ENCODE data around the gene CDK6.
A peak's percentile ranks its signal among the peaks of the same experiment; 100 is the strongest.
"Not testable (repeated sequence)": the region's sequence is repeated elsewhere in the genome, so short reads cannot be mapped to it uniquely, and the experiment has no call there.

The CDK6 gene

GRCh38 chr7:92757311-92757910, 79.0 kb downstream of the CDK6 start:
- not testable (repeated sequence) for DNase-seq

- no peak for DNase-seq
These were observed 80.7 kb downstream of the CDK6 start for GRCh38 chr7:92755680-92756079.

- DNase-seq, result peak; percentile 53
These were observed 81.3 kb downstream of the CDK6 start for GRCh38 chr7:92754919-92755581.

DNA sequence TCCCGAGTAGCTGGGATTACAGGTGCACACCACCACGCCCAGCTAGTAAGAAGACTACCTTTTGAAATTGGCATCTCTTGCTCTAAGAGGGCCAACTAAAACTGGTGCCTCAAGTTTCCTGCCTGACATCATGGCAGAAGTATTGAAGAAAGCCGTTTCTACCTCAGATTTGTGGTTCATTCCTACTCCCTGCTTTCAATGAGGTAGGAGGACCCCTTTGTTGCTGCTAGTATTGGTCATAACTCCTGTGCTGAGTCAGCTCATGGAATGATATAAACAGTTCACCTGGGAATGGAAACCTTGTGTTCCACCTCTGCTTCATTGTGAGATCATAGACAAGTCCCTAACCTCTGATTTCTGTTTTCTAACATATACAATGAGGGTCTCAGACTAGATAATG, 82.8 kb downstream of the CDK6 start:
- no peak for DNase-seq

GRCh38 chr7:92751902-92752901, 84.2 kb downstream of the CDK6 start:
- DNase-seq, result no peak

GRCh38 chr7:92750946-92751345, 85.4 kb downstream of the CDK6 start:
- DNase-seq, result no peak

GRCh38 chr7:92750447-92750839, 85.9 kb downstream of the CDK6 start:
- no peak for DNase-seq

DNA sequence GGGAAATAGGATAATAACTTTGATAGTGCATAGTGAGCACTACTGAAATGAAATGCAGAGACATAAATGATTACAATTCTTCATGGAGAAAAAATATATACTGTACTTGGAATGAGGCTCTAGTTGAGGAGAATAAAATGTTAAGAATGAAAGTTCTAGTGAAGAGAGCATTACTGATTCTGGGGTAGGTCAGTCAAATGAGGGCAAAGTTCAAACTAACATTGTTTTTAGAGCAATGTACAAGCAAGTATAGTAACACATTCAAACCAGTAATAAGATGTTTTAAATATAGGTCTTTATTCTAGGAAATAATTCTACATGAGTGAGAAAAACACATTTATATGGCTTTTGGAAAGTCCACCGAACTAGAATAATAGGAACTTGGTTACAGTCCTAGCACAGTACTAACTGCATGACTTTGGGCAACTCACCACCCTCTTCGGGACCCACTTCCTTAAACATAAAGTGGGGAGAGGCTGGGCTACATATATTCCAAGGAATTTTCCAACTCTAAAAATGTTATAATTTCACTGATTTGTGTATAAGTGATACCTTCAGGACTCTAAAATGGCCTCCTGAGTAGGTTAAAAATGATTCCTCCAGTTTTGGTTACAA, 86.4 kb downstream of the CDK6 start:
- no peak for DNase-seq

GRCh38 chr7:92749327-92749755, 87.0 kb downstream of the CDK6 start:
- DNase-seq, result no peak

- DNase-seq, result no peak
These were observed 87.9 kb downstream of the CDK6 start for GRCh38 chr7:92748495-92748894.

GRCh38 chr7:92747041-92747835, 89.1 kb downstream of the CDK6 start:
- no peak for DNase-seq

DNA sequence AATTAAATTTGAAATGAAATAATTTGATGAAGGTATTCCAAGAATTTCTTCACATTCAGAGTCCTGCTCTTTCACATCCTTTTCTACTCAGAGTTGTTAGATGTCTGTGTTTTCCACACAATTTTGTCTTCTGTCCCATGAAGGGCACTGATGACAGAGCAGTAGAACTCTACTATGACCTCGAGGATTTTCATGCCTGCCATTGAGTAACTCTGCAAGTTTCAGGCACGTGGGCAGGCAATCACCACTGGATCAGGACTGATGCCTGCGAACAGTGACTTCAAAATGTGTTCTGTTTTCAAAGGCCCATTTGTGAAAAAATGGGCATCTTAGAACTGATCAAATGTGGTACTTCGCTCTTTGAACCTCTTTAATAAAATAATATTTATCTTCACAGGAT, 91.1 kb downstream of the CDK6 start:
- no peak for DNase-seq

GRCh38 chr7:92744180-92744579, 92.2 kb downstream of the CDK6 start:
- not testable (repeated sequence) for DNase-seq

DNA sequence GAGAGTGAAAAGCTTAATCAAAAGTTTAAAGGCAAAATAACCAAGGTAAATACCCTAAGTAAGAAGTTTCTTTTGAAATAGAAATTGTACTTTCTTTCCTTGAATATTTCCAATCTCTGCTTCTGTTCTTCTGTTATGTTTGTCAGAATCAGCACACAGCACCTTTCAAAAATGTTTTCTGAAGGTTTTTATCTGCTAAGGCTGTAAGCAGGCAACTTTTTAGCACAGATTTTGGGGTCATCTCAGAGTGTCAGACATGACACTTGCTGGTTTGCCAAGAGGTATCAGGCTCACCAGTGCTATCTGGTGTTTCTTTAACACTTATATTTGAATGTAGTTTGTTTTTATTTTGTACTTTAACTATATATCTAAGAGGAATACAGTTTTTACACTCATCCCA, 94.2 kb downstream of the CDK6 start:
- no peak for DNase-seq

- DNase-seq, result no peak
These were observed 95.7 kb downstream of the CDK6 start for GRCh38 chr7:92740700-92741126.

- DNase-seq, result no peak
These were observed 96.2 kb downstream of the CDK6 start for GRCh38 chr7:92740134-92740533.

GRCh38 chr7:92739091-92739490, 97.3 kb downstream of the CDK6 start:
- no peak for DNase-seq

DNA sequence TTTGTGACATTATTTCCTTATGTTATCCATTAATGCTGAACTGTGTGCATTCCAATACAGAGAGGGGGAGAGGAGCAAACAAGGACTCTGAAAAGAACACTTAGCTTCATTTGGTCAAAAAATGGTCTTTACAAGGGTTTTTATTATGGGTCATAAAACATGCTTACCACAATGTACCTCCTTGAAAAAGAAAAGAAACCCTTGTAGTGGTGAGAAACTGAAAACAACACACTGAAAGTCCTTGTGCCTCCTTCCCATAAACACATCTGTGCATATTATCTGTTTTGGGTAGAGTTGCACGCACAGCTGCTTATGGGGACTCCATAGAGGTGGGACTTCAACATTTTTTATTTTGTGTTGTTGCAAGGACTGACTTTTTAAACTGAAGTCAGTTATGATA, 98.7 kb downstream of the CDK6 start:
- DNase-seq, result no peak

DNA sequence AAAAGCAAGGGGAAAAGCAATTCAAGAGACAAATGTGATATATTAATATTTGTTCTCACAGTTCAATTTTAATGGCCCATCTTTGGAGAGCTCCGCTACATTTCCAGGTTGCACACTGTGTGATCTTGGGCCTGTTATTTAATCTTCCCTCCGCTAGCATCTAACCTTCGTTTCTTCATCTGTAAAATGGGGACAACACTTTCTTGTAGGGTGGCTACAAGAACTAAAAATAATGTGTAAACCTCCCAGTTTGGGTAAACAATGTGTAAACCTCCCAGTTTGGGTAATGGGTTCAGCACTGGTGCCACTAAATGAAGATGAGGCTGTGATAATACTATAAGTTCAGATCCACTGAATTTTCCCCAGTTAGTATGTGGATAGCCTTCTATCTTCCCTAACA, 99.5 kb downstream of the CDK6 start:
- DNase-seq, result no peak

DNA sequence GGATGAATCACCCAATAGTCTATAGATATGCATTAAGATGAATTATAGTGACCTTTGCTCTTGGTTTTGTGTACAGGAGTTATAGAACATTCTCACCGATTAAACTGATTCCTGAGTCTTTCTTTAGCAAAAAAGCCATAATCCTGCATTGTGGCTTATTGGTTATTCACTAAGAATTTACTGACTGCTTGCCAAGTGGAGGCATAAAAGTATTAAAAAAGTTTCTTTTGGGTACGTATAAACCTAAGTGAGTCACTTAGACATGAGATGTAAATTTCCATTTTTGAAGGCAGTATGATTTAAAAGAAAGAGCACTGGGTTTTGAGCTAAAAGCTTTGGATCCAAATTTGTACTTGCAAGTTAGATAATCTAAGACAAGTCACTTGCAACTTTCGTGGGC, 100.7 kb downstream of the CDK6 start:
- no peak for DNase-seq

DNA sequence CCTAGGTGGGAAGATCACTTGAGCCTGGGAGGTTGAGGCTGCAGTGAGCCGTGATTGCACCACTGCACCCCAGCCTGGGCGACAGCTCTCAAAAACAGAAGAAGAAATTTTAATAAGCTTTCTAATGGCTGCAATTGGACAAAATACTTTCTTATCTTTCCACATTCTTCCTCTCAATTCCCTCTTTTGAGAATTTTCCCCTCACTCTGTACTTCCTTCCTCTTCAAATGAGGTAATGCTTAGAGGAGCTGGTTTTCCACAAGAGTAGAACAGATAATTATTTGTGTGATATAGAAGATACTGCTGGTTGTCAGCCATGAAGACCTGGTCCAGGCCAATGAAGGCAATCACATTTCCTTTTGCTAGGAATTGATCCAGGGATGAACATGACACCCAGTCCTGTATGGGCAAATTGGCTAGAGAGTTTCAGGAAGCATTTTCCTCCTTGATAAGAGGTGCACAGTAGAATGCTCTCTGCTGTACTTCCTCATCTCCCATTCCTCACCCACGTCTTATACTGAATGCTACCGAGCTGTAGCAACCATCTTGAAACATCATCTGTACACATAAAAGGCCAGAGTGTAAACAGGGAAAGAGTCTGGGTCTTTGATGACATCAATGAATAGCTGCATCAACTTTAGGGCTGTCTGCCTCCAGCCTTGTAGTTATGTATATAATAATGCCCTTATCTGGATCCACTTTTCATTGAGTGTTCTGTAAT, 103.9 kb downstream of the CDK6 start:
- DNase-seq, result no peak
